ENCODE results near the gene MYOF. TPM values are rescaled to one million over a fixed set of nuclear protein-coding genes. Genes with fewer than 3 reads are reported as not detected.

The MYOF gene
- polyA plus RNA-seq, 1 of the 3 experiments (the other 2 are of a cell fraction): 103 TPM

GRCh38 chr10:93352638-93353383, 129.3 kb downstream of the MYOF start:
- Histone ChIP-seq H3K27me3 (ENCODE audit: insufficient read depth) (no peaks in the 10 kb centered on the region), H3F3A (replicated peaks; ENCODE audit: insufficient read depth) (peaks cover 16% of the 10 kb centered on the region), H3K9ac (no peak overlapping the region), H3K79me2 (ENCODE audit: insufficient read depth) (no peaks in the 10 kb centered on the region; the same call in 1 of the 2 replicates), H3K4me2 (no peak overlapping the region), H3K27ac (ENCODE audit: low read depth in 2 of 2, low read length in 1 of 2) (no peak overlapping the region), H3K36me3 (replicated peaks in 1 of 2; ENCODE audit: control insufficient read depth in 1 of 2, insufficient read depth in 2 of 2, low read length in 1 of 2) (peaks cover 64 to 82% of the 10 kb centered on the region in 2 experiments), H3K4me1 (ENCODE audit: control insufficient read depth in 1 of 2, insufficient read depth in 2 of 2, low read depth in 1 of 2, low read length in 1 of 2) (no peaks in the 10 kb centered on the region), H3K9me3 (no peaks in the 10 kb centered on the region), H4K20me1 (ENCODE audit: insufficient read depth) (no peaks in the 10 kb centered on the region), H2AFZ (ENCODE audit: low read depth) (no peak overlapping the region), H3K9me2 (no peaks in the 10 kb centered on the region), H3K4me3 (ENCODE audit: low read depth in 2 of 2, low read length in 1 of 2) (no peak overlapping the region)
- DNase-seq: peak; percentile 44
- 66% methylated on average over 6 of the region's 6 CpGs for WGBS (ENCODE audit: low lambda C conversion rate)
- ChIA-PET POLR2A (no interaction called here), CTCF (interaction anchor here (0.6 to 3.6 kb wide), 74 partner anchors 10 to 835 kb away, joined by 3 to 33 read pairs (median 4); partner anchors contain the start of gene MYOF)
- no peak for TF ChIP-seq POLR2AphosphoS5 (IDR thresholded peaks at IDR 0.05; ENCODE audit: low read depth, low read length)
- no peak for TF ChIP-seq RCOR1 (IDR thresholded peaks at IDR 0.05; ENCODE audit: low read length)
- no peak for TF ChIP-seq ELF1 (IDR thresholded peaks at IDR 0.05)
- no peak for TF ChIP-seq SIN3A (IDR thresholded peaks at IDR 0.05; ENCODE audit: borderline replicate concordance, low read depth, low read length)
- TF ChIP-seq TCF12 (IDR thresholded peaks at IDR 0.05): no peak
- TF ChIP-seq USF1 (IDR thresholded peaks at IDR 0.05; ENCODE audit: borderline replicate concordance, low read depth): no peak
- TF ChIP-seq TAF1 (IDR thresholded peaks at IDR 0.05; ENCODE audit: borderline replicate concordance, low read depth, low read length): no peak
- no peak for TF ChIP-seq RXRA (IDR thresholded peaks at IDR 0.05; ENCODE audit: borderline replicate concordance, low read depth)
- TF ChIP-seq SMC3 (IDR thresholded peaks at IDR 0.05; ENCODE audit: low read depth, low read length): peak; percentile 35; the same call in 1 of the 2 replicates
- TF ChIP-seq CTCF (IDR thresholded peaks at IDR 0.05): peak; percentile 83
- TF ChIP-seq TEAD4 (IDR thresholded peaks at IDR 0.05; ENCODE audit: borderline replicate concordance, insufficient read depth): peak; percentile 62; the same call in 1 of the 2 replicates
- peak; percentile 68 for TF ChIP-seq RAD21 (IDR thresholded peaks at IDR 0.05; ENCODE audit: low read length)
- TF ChIP-seq EP300 (IDR thresholded peaks at IDR 0.05; ENCODE audit: borderline replicate concordance in 1 of 2, low read depth in 1 of 2, low read length in 1 of 2): no peak
- no peak for TF ChIP-seq GABPA (IDR thresholded peaks at IDR 0.05; ENCODE audit: low read depth)
- TF ChIP-seq USF2 (IDR thresholded peaks at IDR 0.05; ENCODE audit: borderline replicate concordance, low read depth, low read length): no peak
- TF ChIP-seq MAX (IDR thresholded peaks at IDR 0.05; ENCODE audit: low read depth): no peak

Data from SK-N-SH (cell line).